ENCODE results near the gene TGM1. TPM values are rescaled to one million over a fixed set of nuclear protein-coding genes. Genes with fewer than 3 reads are reported as not detected.

The TGM1 gene
- total RNA-seq, 4 donors from 2014 or later: 1.6 to 3.2 TPM; not detected in 2

- no peaks in the 10 kb centered on the region for H3K4me1 ChIP-seq
- no peaks in the 10 kb centered on the region for H3K36me3 ChIP-seq
- no peak overlapping the region for H3K4me3 ChIP-seq
- DNase-seq: no peak
- H3K9me3 ChIP-seq: no peaks in the 10 kb centered on the region
- no peaks in the 10 kb centered on the region for H3K27me3 ChIP-seq
- intact Hi-C loops (cut with DNase I; ENCODE audit: low total_unique reads): no loop called here
- no peak overlapping the region for H3K27ac ChIP-seq
- no peak for TF ChIP-seq POLR2A (IDR thresholded peaks at IDR 0.05)
- TF ChIP-seq CTCF (IDR thresholded peaks at IDR 0.05): no peak
These were observed 3.5 kb downstream of the TGM1 start for GRCh38 chr14:24259282-24260025.

GRCh38 chr14:24258548-24259265 is 4.3 kb downstream of the TGM1 start:
- DNase-seq: no peak
- intact Hi-C loops (cut with DNase I; ENCODE audit: low total_unique reads): no loop called here
- H3K27me3 ChIP-seq: no peaks in the 10 kb centered on the region
- no peaks in the 10 kb centered on the region for H3K9me3 ChIP-seq
- no peak for TF ChIP-seq CTCF (IDR thresholded peaks at IDR 0.05)
- no peak for TF ChIP-seq POLR2A (IDR thresholded peaks at IDR 0.05)
- H3K36me3 ChIP-seq: no peaks in the 10 kb centered on the region
- H3K27ac ChIP-seq: no peak overlapping the region
- H3K4me1 ChIP-seq: no peaks in the 10 kb centered on the region
- H3K4me3 ChIP-seq: no peak overlapping the region

- H3K27ac ChIP-seq: no peak overlapping the region
- H3K4me1 ChIP-seq: no peaks in the 10 kb centered on the region
These were observed 4.9 kb downstream of the TGM1 start for GRCh38 chr14:24258119-24258518.

DNA sequence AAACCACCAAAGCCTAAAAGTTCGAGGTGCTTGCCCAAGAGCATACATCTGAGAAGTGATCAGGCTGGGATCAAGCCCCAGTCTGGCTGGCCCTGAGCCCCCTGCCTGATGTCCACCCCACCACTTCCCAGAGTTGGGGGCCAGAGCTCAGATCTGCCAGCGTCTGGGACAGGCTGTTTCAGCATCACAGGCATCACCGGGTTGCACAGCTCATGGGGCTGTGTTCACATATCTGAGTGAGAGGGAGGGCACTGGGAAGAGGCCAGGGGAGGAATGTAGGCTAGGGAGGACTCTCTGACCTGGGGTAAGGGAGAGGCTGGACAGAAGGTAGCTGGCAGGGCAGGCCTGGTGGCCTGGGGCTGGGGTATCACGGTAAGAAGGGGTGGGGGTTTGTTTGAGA is 6.0 kb downstream of the TGM1 start:
- Histone ChIP-seq H3K36me3 (no peaks in the 10 kb centered on the region), H3K4me3 (no peak overlapping the region), H3K9me3 (no peaks in the 10 kb centered on the region), H3K27me3 (no peaks in the 10 kb centered on the region), H3K27ac (no peak overlapping the region), H3K4me1 (no peaks in the 10 kb centered on the region)
- no peak for TF ChIP-seq CTCF (IDR thresholded peaks at IDR 0.05)
- TF ChIP-seq POLR2A (IDR thresholded peaks at IDR 0.05): no peak
- DNase-seq: no peak
- intact Hi-C loops (cut with DNase I; ENCODE audit: low total_unique reads): no loop called here

More at GRCh38 chr14:24258119-24258518, 4.9 kb downstream of the TGM1 start:
- H3K36me3 ChIP-seq: no peaks in the 10 kb centered on the region
- TF ChIP-seq CTCF (IDR thresholded peaks at IDR 0.05) (no peak), POLR2A (IDR thresholded peaks at IDR 0.05) (no peak)
- no peak overlapping the region for H3K4me3 ChIP-seq
- intact Hi-C loops (cut with DNase I; ENCODE audit: low total_unique reads): no loop called here
- no peak for DNase-seq
- no peaks in the 10 kb centered on the region for H3K9me3 ChIP-seq
- H3K27me3 ChIP-seq: no peaks in the 10 kb centered on the region
